ENCODE data around the gene ANKRD42. TPM values are rescaled to one million over a fixed set of nuclear protein-coding genes. Genes with fewer than 3 reads are reported as not detected.

The ANKRD42 gene
- total RNA-seq, 6 experiments from 2014 or later = 11.9 to 16.5 (median 13.1) TPM

DNA sequence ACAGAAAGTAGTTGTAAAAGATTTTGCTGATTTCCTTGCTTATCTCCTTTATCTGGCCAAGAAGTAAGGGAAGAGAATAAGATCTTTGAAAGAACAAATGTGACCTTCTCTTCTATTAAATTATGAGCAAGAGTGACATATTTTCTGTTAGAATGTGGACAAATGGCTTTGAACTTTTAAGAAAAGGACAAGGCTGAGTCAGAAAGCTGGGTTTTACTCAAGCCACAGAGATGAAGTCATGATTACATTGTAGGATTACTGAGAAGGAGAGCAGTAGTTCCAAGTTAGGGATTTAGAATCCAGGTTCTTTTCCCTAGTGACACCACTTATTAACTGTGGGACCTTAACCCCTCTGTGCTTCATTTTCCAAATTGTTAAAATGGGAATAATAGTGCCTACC lies 79.1 kb downstream of the ANKRD42 start:
- peak; percentile 83 for DNase-seq
- H3K27ac Mint-ChIP-seq = peak overlapping the region; percentile 57
- peaks cover 42% of the 10 kb centered on the region for H3K36me3 Mint-ChIP-seq (ENCODE audit: low read depth)

DNA sequence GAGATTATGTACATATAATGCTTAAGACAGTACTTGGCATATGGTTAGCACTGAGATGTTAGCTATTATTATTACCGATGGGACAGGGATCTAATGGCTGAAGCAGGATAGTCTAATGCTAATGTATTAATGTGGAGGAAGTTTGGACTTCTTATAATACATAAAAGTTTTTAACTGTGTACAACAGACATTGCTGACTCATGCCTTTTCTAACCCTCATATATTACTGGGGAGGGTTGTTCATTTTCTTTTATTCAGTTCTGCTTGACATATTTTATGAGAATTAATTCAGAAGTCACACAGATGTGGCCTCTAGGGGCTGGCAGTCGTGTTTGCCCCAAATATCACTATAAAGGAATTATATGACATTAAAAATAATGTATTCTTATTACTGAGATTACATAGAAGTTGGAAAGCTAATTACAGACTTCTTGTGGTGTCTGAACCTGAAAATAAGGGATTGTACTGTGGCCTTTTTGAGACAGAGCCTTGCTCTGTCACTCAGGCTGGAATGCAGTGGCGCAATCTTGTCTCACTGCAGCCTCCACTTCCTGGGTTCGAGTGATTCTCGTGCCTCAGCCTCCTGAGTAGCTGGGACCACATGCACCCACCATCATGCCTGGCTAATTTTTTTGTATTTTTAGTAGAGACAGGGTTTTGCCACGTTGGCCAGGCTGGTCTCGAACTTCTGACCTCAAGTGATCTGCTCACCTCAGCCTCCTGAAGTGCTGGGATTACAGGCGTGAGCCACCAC lies 82.6 kb downstream of the ANKRD42 start:
- H3K27me3 Mint-ChIP-seq (ENCODE audit: insufficient read depth) = no peaks in the 10 kb centered on the region; the same call in 1 of the 2 replicates
- H3K4me3 Mint-ChIP-seq = no peak overlapping the region
- H3K9me3 Mint-ChIP-seq = peaks cover 6% of the 10 kb centered on the region
- peaks cover 27% of the 10 kb centered on the region for H3K36me3 Mint-ChIP-seq (ENCODE audit: low read depth)
- H3K4me1 Mint-ChIP-seq (ENCODE audit: low read depth) = peaks cover 52% of the 10 kb centered on the region
- TF ChIP-seq, protein P1, sequence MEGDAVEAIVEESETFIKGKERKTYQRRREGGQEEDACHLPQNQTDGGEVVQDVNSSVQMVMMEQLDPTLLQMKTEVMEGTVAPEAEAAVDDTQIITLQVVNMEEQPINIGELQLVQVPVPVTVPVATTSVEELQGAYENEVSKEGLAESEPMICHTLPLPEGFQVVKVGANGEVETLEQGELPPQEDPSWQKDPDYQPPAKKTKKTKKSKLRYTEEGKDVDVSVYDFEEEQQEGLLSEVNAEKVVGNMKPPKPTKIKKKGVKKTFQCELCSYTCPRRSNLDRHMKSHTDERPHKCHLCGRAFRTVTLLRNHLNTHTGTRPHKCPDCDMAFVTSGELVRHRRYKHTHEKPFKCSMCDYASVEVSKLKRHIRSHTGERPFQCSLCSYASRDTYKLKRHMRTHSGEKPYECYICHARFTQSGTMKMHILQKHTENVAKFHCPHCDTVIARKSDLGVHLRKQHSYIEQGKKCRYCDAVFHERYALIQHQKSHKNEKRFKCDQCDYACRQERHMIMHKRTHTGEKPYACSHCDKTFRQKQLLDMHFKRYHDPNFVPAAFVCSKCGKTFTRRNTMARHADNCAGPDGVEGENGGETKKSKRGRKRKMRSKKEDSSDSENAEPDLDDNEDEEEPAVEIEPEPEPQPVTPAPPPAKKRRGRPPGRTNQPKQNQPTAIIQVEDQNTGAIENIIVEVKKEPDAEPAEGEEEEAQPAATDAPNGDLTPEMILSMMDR (IDR thresholded peaks at IDR 0.05) = no peak
- H3K27ac Mint-ChIP-seq = no peak overlapping the region
- no peak for DNase-seq

More for the DNA sequence above, 79.1 kb downstream of the ANKRD42 start:
- Mint-ChIP-seq H3K4me3 (peak overlapping the region; percentile 19; the same call in 1 of the 2 replicates), H3K9me3 (peaks cover 14% of the 10 kb centered on the region), H3K27me3 (ENCODE audit: insufficient read depth) (no peaks in the 10 kb centered on the region; the same call in 1 of the 2 replicates), H3K4me1 (ENCODE audit: low read depth) (peaks cover 27% of the 10 kb centered on the region)
- TF ChIP-seq, protein P1 (IDR thresholded peaks at IDR 0.05) = no peak

DNA sequence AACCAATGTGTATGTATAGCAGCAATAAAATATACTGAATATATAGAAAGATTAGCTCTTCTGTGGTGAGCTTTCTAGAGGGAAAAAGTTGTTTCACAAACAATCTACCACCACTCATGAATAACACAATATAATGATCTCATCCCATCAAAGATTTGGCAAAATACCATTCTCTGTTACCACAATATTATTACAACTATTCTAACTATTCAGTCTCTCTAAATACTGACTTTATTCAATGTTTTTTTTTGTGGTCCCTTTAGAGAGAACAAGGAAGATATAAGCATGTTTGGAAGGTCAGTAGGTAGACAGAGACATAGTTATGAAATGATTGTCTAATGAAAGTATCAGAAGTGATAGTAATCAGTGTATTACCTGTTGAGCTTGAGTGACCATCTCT lies 84.8 kb downstream of the ANKRD42 start:
- Mint-ChIP-seq H3K36me3 (ENCODE audit: low read depth) (peaks cover 11% of the 10 kb centered on the region), H3K4me1 (ENCODE audit: low read depth) (peaks cover 53% of the 10 kb centered on the region), H3K4me3 (no peak overlapping the region), H3K9me3 (no peaks in the 10 kb centered on the region), H3K27ac (no peak overlapping the region), H3K27me3 (ENCODE audit: insufficient read depth) (no peaks in the 10 kb centered on the region; the same call in 1 of the 2 replicates)
- peak; percentile 29 for DNase-seq
- TF ChIP-seq, protein P1 (IDR thresholded peaks at IDR 0.05) = no peak

DNA sequence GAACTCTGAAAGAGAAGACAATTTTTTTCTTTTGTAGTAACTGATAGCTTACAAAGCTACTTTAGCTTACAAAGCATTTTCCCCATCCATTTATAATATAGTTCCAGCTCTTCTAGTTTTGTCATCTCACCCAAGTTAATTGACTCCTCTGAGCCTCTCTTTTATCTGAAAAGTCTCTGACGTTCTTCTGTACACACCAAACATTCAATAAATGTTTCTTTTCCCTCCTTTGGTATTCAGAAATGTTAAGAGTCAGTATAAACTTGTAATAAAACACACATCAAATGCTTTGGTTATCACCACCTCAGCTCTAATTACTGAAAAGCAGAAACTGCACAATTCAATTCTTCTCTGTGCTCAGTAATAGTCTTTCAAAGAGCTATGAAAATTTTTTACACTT lies 86.7 kb downstream of the ANKRD42 start:
- Mint-ChIP-seq H3K4me1 (ENCODE audit: low read depth) (peaks cover 65% of the 10 kb centered on the region), H3K27ac (no peak overlapping the region; the same call in 1 of the 2 replicates), H3K9me3 (no peaks in the 10 kb centered on the region), H3K27me3 (ENCODE audit: insufficient read depth) (no peaks in the 10 kb centered on the region), H3K36me3 (ENCODE audit: low read depth) (peaks cover 18% of the 10 kb centered on the region), H3K4me3 (0 out of 2 replicates have a peak overlapping the region, but pooled peaks have one; percentile 1)
- TF ChIP-seq, protein P1 (IDR thresholded peaks at IDR 0.05) = no peak
- no peak for DNase-seq

DNA sequence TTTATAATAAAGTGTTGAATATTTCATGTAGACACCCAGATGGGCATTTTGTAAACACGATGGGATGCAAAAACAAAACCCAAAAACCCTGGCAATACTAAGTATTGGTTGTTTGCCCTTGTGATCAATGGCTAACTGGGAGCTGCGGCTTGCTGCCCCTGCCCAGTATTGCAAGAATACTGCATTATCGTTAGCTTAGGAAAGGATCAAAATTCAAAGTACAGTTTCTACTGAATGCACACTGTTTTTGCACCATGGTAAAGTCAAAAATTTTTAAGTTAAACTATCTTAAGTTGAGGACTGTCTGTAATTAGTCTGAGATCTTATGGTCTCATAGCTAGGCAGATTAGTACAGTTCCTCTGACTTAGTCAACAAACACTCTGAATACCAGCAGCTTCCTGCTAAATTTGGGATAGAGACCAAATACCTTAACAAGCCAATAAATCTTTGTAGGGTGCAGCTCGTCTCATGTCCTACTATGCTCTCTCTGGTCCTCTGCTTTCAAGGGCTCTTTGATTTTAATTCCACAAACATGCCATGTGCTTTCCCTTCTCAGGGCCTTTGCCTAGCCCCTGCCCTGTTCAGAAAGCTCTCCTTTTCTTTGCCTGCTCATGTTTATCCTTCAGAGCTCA lies 88.7 kb downstream of the ANKRD42 start:
- no peaks in the 10 kb centered on the region for H3K27me3 Mint-ChIP-seq (ENCODE audit: insufficient read depth)
- peaks cover 75% of the 10 kb centered on the region for H3K4me1 Mint-ChIP-seq (ENCODE audit: low read depth)
- H3K9me3 Mint-ChIP-seq = no peaks in the 10 kb centered on the region
- H3K27ac Mint-ChIP-seq = peak overlapping the region; percentile 80
- peaks cover 19% of the 10 kb centered on the region for H3K36me3 Mint-ChIP-seq (ENCODE audit: low read depth)
- peak; percentile 19 for DNase-seq
- H3K4me3 Mint-ChIP-seq = peak overlapping the region; percentile 69
- TF ChIP-seq, protein P1 (IDR thresholded peaks at IDR 0.05) = no peak
